Body of pancreas (tissue), 4 donors: ENCODE data around the gene GCLM. TPM values are rescaled to one million over a fixed set of nuclear protein-coding genes. Genes with fewer than 3 reads are reported as not detected.
A peak's percentile ranks its signal among the peaks of the same experiment; 100 is the strongest.

Source experiments
- ATAC-seq: fragments of 150-250 bp; one replicate; pipeline ENCODE4 v1.9.1; 2016
- DNase-seq, 4 donors: peaks; one replicate each; pipeline ENCODE4 v3.0.0-alpha.2; 2019
- H3K27ac ChIP-seq, 4 donors: fragments of 200-600 bp; sonication (generic); 1 replicate in 3 of 4; 2 replicates in 1 of 4; pipeline versions ENCODE4 v1.5.1 to v1.6.1; 2016 to 2019; ENCODE audit warnings: mild to moderate bottlenecking in 1 of 4, mixed read lengths in 1 of 4, moderate library complexity in 1 of 4
- H3K27me3 ChIP-seq, 2 donors: fragments of 200-600 bp; sonication (generic); one replicate each; pipeline ENCODE4 v1.6.0; 2016; ENCODE audit warnings: mild to moderate bottlenecking in 1 of 2
- H3K36me3 ChIP-seq, 2 donors: fragments of 200-600 bp; sonication (generic); replicated peaks in 1 of 2; 2 replicates each; pipeline ENCODE4 v1.5.1; 2016; ENCODE audit warnings: low read depth in 2 of 2; ENCODE audit not compliant: insufficient read depth in 1 of 2
- H3K4me1 ChIP-seq: fragments of 200-600 bp; sonication (generic); one replicate; pipeline ENCODE4 v1.6.0; 2016
- H3K4me3 ChIP-seq, 2 donors: fragments of 200-600 bp; sonication (generic); 1 replicate in 1 of 2; 2 replicates in 1 of 2; pipeline ENCODE4 v1.5.1; 2016 to 2019
- H3K9me3 ChIP-seq, 3 donors: fragments of 200-600 bp; sonication (generic); 1 replicate in 2 of 3; 2 replicates in 1 of 3; pipeline ENCODE4 v1.5.1; 2016
- POLR2A ChIP-seq, 3 donors: fragments of 450-650 bp; IDR thresholded peaks; one replicate each; pipeline ENCODE4 v1.6.1; 2016; ENCODE audit warnings: antibody characterized with exemption in 3 of 3, mild to moderate bottlenecking in 2 of 3
- WGBS, 2 donors: methylation state at CpG; one replicate each; pipeline ENCODE4 v1.1.5; 2017; 5-methylcytosine and 5-hydroxymethylcytosine counted together
- intact Hi-C: fragments of 100-400 bp; cut with DNase I; formaldehyde crosslinking; loops from one replicate; pipeline ENCODE4 v1.15.1; 2023
- total RNA-seq, 2 donors: library from RNA; depleted of rRNA; stranded (reverse); fragments of >200 nt; gene quantifications; one replicate each; pipeline ENCODE4 v1.1.0, GENCODE V29; 2016
- TF ChIP-seq, protein P1 (sequence below), 7 experiments: fragments of 450-650 bp in 4 of 7; fragments of 200-600 bp in 3 of 7; sonication (generic) in 3 of 7; IDR thresholded peaks; one replicate each; pipeline ENCODE4 v1.5.1; 2016 to 2019; ENCODE audit warnings: antibody characterized with exemption in 7 of 7

Gene GCLM
- total RNA-seq, 2 donors from 2014 or later = 3.6 to 7.3 TPM

DNA sequence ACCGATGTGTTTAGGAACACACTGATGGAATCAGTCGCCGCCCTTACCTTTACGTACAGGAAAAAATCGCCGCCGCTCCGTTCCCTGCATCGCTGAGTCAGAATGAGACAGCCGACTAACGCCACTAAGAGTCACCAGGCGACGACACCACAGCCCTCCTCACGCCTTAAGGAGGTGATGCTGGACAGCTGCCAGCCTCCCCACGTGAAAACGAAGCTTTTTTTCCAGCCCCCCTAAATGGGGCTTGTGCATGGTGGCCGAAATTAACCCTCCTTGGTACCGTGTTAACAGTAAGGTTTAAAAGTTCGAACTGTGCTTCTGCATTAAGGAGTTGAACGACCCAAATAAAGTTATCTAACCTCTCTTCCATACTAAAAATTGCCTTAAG is 30.7 kb downstream of the GCLM start:
- peak; percentile 45 to 63 (median 54) for DNase-seq
- peak overlapping the region; percentile 78 to 88 for H3K4me3 ChIP-seq
- H3K4me1 ChIP-seq = peaks cover 32% of the 10 kb centered on the region
- H3K27me3 ChIP-seq = no peaks in the 10 kb centered on the region
- peak; percentile 57 for ATAC-seq
- intact Hi-C loops = no loop called here
- peaks cover 0 to 14% of the 10 kb centered on the region in 2 donors for H3K36me3 ChIP-seq
- H3K9me3 ChIP-seq = no peaks in the 10 kb centered on the region
- TF ChIP-seq POLR2A (IDR thresholded peaks at IDR 0.05) = no peak
- TF ChIP-seq, protein P1, sequence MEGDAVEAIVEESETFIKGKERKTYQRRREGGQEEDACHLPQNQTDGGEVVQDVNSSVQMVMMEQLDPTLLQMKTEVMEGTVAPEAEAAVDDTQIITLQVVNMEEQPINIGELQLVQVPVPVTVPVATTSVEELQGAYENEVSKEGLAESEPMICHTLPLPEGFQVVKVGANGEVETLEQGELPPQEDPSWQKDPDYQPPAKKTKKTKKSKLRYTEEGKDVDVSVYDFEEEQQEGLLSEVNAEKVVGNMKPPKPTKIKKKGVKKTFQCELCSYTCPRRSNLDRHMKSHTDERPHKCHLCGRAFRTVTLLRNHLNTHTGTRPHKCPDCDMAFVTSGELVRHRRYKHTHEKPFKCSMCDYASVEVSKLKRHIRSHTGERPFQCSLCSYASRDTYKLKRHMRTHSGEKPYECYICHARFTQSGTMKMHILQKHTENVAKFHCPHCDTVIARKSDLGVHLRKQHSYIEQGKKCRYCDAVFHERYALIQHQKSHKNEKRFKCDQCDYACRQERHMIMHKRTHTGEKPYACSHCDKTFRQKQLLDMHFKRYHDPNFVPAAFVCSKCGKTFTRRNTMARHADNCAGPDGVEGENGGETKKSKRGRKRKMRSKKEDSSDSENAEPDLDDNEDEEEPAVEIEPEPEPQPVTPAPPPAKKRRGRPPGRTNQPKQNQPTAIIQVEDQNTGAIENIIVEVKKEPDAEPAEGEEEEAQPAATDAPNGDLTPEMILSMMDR (IDR thresholded peaks at IDR 0.05) = no peak
- peak overlapping the region; percentile 77 to 91 (median 85) for H3K27ac ChIP-seq
- 1% methylated on average over 20 of the region's 20 CpGs for WGBS, 2 donors

DNA sequence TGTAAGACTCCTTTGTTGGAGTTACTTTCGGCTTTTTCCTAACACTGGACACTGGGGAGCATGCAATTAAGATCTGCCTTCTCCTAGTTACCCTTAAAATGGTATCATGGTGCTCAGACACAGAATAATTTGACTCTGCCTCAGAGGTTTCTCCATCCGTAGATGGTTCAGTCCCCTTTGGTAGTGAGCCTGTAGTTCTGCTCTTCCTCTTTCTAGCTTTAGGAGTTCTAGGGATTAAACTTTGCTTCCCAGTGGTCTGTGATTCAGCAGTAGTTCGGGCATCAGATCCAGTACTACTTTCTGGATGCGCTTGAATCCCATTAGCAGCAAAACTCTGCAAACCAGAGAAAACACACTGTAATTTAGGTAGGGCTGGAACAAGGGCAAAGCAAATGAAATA is 31.7 kb downstream of the GCLM start:
- H3K4me1 ChIP-seq = peaks cover 32% of the 10 kb centered on the region
- ATAC-seq (no peak), DNase-seq (no peak)
- no peaks in the 10 kb centered on the region for H3K9me3 ChIP-seq
- H3K27ac ChIP-seq = no peak overlapping the region
- TF ChIP-seq, protein P1 (IDR thresholded peaks at IDR 0.05) = no peak
- no peak for TF ChIP-seq POLR2A (IDR thresholded peaks at IDR 0.05)
- H3K27me3 ChIP-seq = no peaks in the 10 kb centered on the region
- H3K36me3 ChIP-seq = peaks cover 0 to 15% of the 10 kb centered on the region in 2 donors
- 80 to 85% methylated on average over 4 of the region's 4 CpGs for WGBS, 2 donors
- H3K4me3 ChIP-seq = no peak overlapping the region
- intact Hi-C loops = no loop called here

DNA sequence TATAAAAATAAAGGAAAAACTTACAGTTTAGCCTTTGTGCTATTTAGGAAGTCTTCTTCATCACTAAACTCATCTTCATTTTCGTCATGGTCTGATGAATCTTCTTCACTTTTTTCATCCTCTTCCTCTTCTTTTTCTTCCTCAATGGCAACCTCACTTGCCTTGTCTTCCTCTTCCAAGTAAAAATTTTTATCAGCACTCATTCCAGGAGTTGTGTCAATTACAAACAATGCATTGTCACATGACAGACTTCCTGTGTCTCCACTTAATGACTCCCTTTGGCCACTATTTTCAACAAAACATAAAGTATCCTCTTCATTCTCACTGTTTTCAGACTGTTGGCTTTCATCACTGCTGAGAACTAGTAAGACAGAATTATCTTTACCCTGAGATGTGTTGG is 33.0 kb downstream of the GCLM start:
- H3K4me1 ChIP-seq = peaks cover 32% of the 10 kb centered on the region
- TF ChIP-seq, protein P1 (IDR thresholded peaks at IDR 0.05) = no peak
- TF ChIP-seq POLR2A (IDR thresholded peaks at IDR 0.05) = no peak
- no peak for ATAC-seq
- intact Hi-C loops = no loop called here
- H3K27ac ChIP-seq = no peak overlapping the region
- 55 to 74% methylated on average over 1 of the region's 1 CpG for WGBS, 2 donors
- no peaks in the 10 kb centered on the region for H3K9me3 ChIP-seq
- H3K27me3 ChIP-seq = no peaks in the 10 kb centered on the region
- DNase-seq = no peak
- H3K4me3 ChIP-seq = no peak overlapping the region
- peaks cover 2 to 27% of the 10 kb centered on the region in 2 donors for H3K36me3 ChIP-seq

DNA sequence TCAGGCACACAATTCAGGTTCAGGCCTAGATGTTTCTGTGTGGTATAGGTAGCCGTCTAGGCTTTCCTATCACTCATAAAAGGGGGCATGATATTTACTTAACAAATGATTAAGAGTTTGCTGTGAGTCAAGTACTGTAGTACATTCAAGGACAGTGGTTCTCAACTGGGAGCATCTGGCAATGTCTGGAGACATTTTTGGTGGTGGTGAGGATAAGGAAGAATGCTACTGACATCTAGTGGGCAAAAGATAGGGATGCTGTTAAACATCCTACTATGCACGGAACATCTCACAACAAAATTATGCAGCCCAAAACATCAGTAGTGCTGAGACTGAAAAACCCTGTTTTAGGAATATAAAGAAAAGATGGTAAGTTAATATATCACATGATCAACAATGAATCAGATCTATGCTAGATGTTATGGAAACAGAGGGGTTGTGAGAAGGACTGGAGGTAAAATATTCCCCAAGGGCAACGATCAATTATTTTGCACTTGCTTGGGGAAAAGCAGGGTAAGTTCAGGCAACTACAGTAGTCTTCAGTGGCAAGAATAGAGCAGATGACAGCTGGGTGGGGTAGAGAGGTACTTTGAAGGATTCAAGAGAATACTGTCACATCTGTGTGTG is 35.1 kb downstream of the GCLM start:
- peaks cover 25% of the 10 kb centered on the region for H3K4me1 ChIP-seq
- H3K36me3 ChIP-seq = peaks cover 6 to 35% of the 10 kb centered on the region in 2 donors
- no peaks in the 10 kb centered on the region for H3K27me3 ChIP-seq
- DNase-seq (peak in 1 of 4 donors; percentile 18), ATAC-seq (no peak)
- intact Hi-C loops = no loop called here
- no peak overlapping the region for H3K27ac ChIP-seq
- H3K4me3 ChIP-seq = no peak overlapping the region
- H3K9me3 ChIP-seq = no peaks in the 10 kb centered on the region
- 61 to 65% methylated on average over 3 of the region's 3 CpGs for WGBS, 2 donors
- TF ChIP-seq, protein P1 (IDR thresholded peaks at IDR 0.05) = peak in 6 of 7 experiments; percentile 26 to 53 (median 41)
- TF ChIP-seq POLR2A (IDR thresholded peaks at IDR 0.05) = no peak

DNA sequence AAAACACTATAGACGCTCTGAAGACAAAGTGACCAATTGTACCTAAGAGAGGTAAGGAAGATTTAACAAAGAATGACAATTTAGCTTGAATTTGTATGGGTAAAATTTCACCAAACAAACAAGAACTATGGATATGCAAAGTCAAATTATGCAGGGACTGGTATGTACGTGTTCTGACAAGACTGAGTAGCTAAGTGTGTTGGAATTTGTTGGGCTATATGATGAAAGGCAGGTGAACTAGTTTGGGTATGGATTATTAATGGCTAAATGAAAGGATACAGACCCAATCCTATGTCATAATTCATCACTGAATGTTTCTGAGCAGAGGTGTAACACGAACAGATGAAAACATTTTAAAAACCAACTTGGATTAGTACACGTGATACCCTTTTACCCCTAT is 37.9 kb downstream of the GCLM start:
- intact Hi-C loops = no loop called here
- Histone ChIP-seq H3K27ac (no peak overlapping the region), H3K4me1 (peaks cover 4% of the 10 kb centered on the region), H3K27me3 (no peaks in the 10 kb centered on the region), H3K4me3 (no peak overlapping the region), H3K9me3 (no peaks in the 10 kb centered on the region), H3K36me3 (peaks cover 6 to 37% of the 10 kb centered on the region in 2 donors)
- WGBS, 2 donors = 64 to 69% methylated on average over 4 of the region's 4 CpGs
- ATAC-seq (no peak), DNase-seq (no peak)
- TF ChIP-seq, protein P1 (IDR thresholded peaks at IDR 0.05) = no peak
- no peak for TF ChIP-seq POLR2A (IDR thresholded peaks at IDR 0.05)
